NCI-H2227 (cell line): ENCODE data around the gene RETREG1.
"Not testable (repeated sequence)": the region's sequence is repeated elsewhere in the genome, so short reads cannot be mapped to it uniquely, and the experiment has no call there.

Experiments used
- DNase-seq: peaks from one replicate; lab custom pipeline; 2025; ENCODE audit not compliant: unreplicated experiment; lab: John Stamatoyannopoulos, UW

The RETREG1 gene

GRCh38 chr5:16617274-16617968, 624 bp upstream of the RETREG1 start:
- DNase-seq = peak; percentile 17

- no peak for DNase-seq
Measured at GRCh38 chr5:16615741-16616535, 859 bp downstream of the RETREG1 start.

- no peak for DNase-seq
Measured at GRCh38 chr5:16612007-16612406, 4.8 kb downstream of the RETREG1 start.

GRCh38 chr5:16610896-16611295, 5.9 kb downstream of the RETREG1 start:
- not testable (repeated sequence) for DNase-seq

GRCh38 chr5:16609412-16609811, 7.4 kb downstream of the RETREG1 start:
- DNase-seq = no peak

GRCh38 chr5:16606628-16607027, 10.2 kb downstream of the RETREG1 start:
- DNase-seq = no peak

- no peak for DNase-seq
Measured at GRCh38 chr5:16603701-16604100, 13.1 kb downstream of the RETREG1 start.

GRCh38 chr5:16603295-16603694, 13.5 kb downstream of the RETREG1 start:
- DNase-seq = no peak

GRCh38 chr5:16602182-16602581, 14.6 kb downstream of the RETREG1 start:
- no peak for DNase-seq

- DNase-seq = no peak
Measured at GRCh38 chr5:16600946-16601345, 15.9 kb downstream of the RETREG1 start.

- DNase-seq = peak; percentile 63
Measured at GRCh38 chr5:16600397-16600796, 16.4 kb downstream of the RETREG1 start.

GRCh38 chr5:16597946-16598694, 18.7 kb downstream of the RETREG1 start:
- no peak for DNase-seq

- no peak for DNase-seq
Measured at GRCh38 chr5:16596581-16596940, 20.2 kb downstream of the RETREG1 start.

- no peak for DNase-seq
Measured at GRCh38 chr5:16595881-16596580, 20.8 kb downstream of the RETREG1 start.

GRCh38 chr5:16593628-16594027, 23.2 kb downstream of the RETREG1 start:
- DNase-seq = no peak

- DNase-seq = no peak
Measured at GRCh38 chr5:16593013-16593412, 23.8 kb downstream of the RETREG1 start.

GRCh38 chr5:16592255-16592654, 24.5 kb downstream of the RETREG1 start:
- no peak for DNase-seq

GRCh38 chr5:16590685-16591084, 26.1 kb downstream of the RETREG1 start:
- no peak for DNase-seq

GRCh38 chr5:16589658-16590057, 27.1 kb downstream of the RETREG1 start:
- DNase-seq = no peak

- DNase-seq = no peak
Measured at GRCh38 chr5:16588434-16589214, 28.2 kb downstream of the RETREG1 start.
